HG03064 (cell line): ENCODE results near the gene BNC2.

Experiments used
- ATAC-seq: cut with Tn5 transposase; IDR thresholded peaks from one replicate; pipeline ENCODE4 v1.9.1; 2021; ENCODE audit warnings: low read depth; ENCODE audit not compliant: unreplicated experiment

The BNC2 gene

GRCh38 chr9:16869131-16869881 is 1.2 kb downstream of the BNC2 start:
- ATAC-seq, result no peak

- ATAC-seq, result no peak
Observed at GRCh38 chr9:16868701-16869100, 1.8 kb downstream of the BNC2 start.

- ATAC-seq, result no peak
Observed at GRCh38 chr9:16867576-16868311, 2.7 kb downstream of the BNC2 start.

- ATAC-seq, result no peak
Observed at GRCh38 chr9:16866587-16866986, 3.9 kb downstream of the BNC2 start.

- no peak for ATAC-seq
Observed at GRCh38 chr9:16864649-16865434, 5.6 kb downstream of the BNC2 start.

GRCh38 chr9:16848179-16848578 is 22.3 kb downstream of the BNC2 start:
- ATAC-seq, result no peak

GRCh38 chr9:16846986-16847385 is 23.5 kb downstream of the BNC2 start:
- ATAC-seq, result no peak

GRCh38 chr9:16846367-16846766 is 24.1 kb downstream of the BNC2 start:
- no peak for ATAC-seq

- ATAC-seq, result no peak
Observed at GRCh38 chr9:16834817-16835216, 35.7 kb downstream of the BNC2 start.

- no peak for ATAC-seq
Observed at GRCh38 chr9:16833296-16833835, 37.1 kb downstream of the BNC2 start.

- no peak for ATAC-seq
Observed at GRCh38 chr9:16832101-16832500, 38.4 kb downstream of the BNC2 start.

GRCh38 chr9:16830806-16831205 is 39.7 kb downstream of the BNC2 start:
- ATAC-seq, result no peak

- ATAC-seq, result no peak
Observed at GRCh38 chr9:16828340-16829281, 41.9 kb downstream of the BNC2 start.

- ATAC-seq, result no peak
Observed at GRCh38 chr9:16825971-16826625, 44.4 kb downstream of the BNC2 start.

GRCh38 chr9:16825331-16825725 is 45.1 kb downstream of the BNC2 start:
- no peak for ATAC-seq

- no peak for ATAC-seq
Observed at GRCh38 chr9:16824545-16825330, 45.7 kb downstream of the BNC2 start.

GRCh38 chr9:16823906-16824305 is 46.6 kb downstream of the BNC2 start:
- no peak for ATAC-seq

- no peak for ATAC-seq
Observed at GRCh38 chr9:16821344-16821743, 49.1 kb downstream of the BNC2 start.

GRCh38 chr9:16817514-16817913 is 53.0 kb downstream of the BNC2 start:
- no peak for ATAC-seq
